SU-DHL-6 (cell line): ENCODE data around the gene RAB17.

Source experiments
- CTCF ChIP-seq: fragments of 200-600 bp; sonication (generic); IDR thresholded peaks from one replicate; pipeline ENCODE4 v1.5.1; 2017; ENCODE audit warnings: antibody characterized with exemption, mild to moderate bottlenecking, low read length, moderate library complexity; ENCODE audit not compliant: insufficient read depth, poor library complexity, severe bottlenecking
- EZH2phosphoT487 ChIP-seq: fragments of 200-600 bp; sonication (generic), shearing (Covaris generic); conservative IDR thresholded peaks from 2 replicates; pipeline ENCODE4 v1.6.1; 2018; ENCODE audit warnings: mild to moderate bottlenecking, antibody characterized with exemption, low read length, moderate library complexity, mixed read lengths

- TF ChIP-seq EZH2phosphoT487 (no peak), CTCF (no peak)
These were observed 13.3 kb upstream of the RAB17 start for GRCh38 chr2:237603718-237604362.
